GM21447 (cell line): Measurements from ENCODE around the gene FNDC10.

Source experiments
- ATAC-seq: cut with Tn5 transposase; IDR thresholded peaks from one replicate; pipeline ENCODE4 v1.9.1; 2021; ENCODE audit not compliant: unreplicated experiment

The FNDC10 gene

GRCh38 chr1:1550087-1550486 is 49.8 kb downstream of the FNDC10 start:
- no peak for ATAC-seq

GRCh38 chr1:1548591-1548990 is 51.3 kb downstream of the FNDC10 start:
- no peak for ATAC-seq
